Tibial artery (tissue), 4 donors: ENCODE data around the gene ATF6B.

ENCODE experiments used
- DNase-seq, 2 donors: peaks; one replicate each; pipeline ENCODE4 v3.0.0-alpha.2; 2019
- H3K27ac ChIP-seq, 2 donors: fragments of 200-600 bp; sonication (generic) in 1 of 2; 1 replicate in 1 of 2; 2 replicates in 1 of 2; pipeline ENCODE4 v1.5.1; 2018 to 2019; ENCODE audit warnings: mild to moderate bottlenecking in 1 of 2
- H3K27me3 ChIP-seq, 2 donors: fragments of 200-600 bp; sonication (generic) in 1 of 2; one replicate each; pipeline versions ENCODE4 v1.5.1 to v1.6.0; 2016 to 2019
- H3K36me3 ChIP-seq, 3 donors: fragments of 200-600 bp; sonication (generic) in 2 of 3; one replicate each; pipeline ENCODE4 v1.5.1; 2016 to 2019; ENCODE audit warnings: mild to moderate bottlenecking in 2 of 3
- H3K4me1 ChIP-seq, 4 donors: fragments of 200-600 bp; sonication (generic) in 2 of 4; 1 replicate in 3 of 4; 2 replicates in 1 of 4; pipeline ENCODE4 v1.5.1; 2016 to 2019
- H3K4me3 ChIP-seq, 2 donors: fragments of 200-600 bp; sonication (generic) in 1 of 2; 1 replicate in 1 of 2; 2 replicates in 1 of 2; pipeline ENCODE4 v1.5.1; 2018 to 2019; ENCODE audit warnings: mild to moderate bottlenecking in 2 of 2
- H3K9me3 ChIP-seq, 3 donors: fragments of 200-600 bp; sonication (generic) in 1 of 3; one replicate each; pipeline ENCODE4 v1.5.1; 2016 to 2019
- CTCF ChIP-seq, 2 experiments: fragments of 200-600 bp in 1 of 2; fragments of 450-650 bp in 1 of 2; IDR thresholded peaks; one replicate each; pipeline ENCODE4 v1.5.1; 2017 to 2019; ENCODE audit warnings: antibody characterized with exemption in 2 of 2, mild to moderate bottlenecking in 1 of 2, moderate library complexity in 1 of 2
- intact Hi-C: fragments of 100-400 bp; cut with DNase I; formaldehyde crosslinking; loops from one replicate; pipeline ENCODE4 v1.15.0; 2023; ENCODE audit warnings: low total_unique reads

Gene ATF6B

GRCh38 chr6:32117461-32117860 lies 10.6 kb downstream of the ATF6B start:
- H3K27ac ChIP-seq = no peak overlapping the region
- intact Hi-C loops = no loop called here
- peaks cover 44 to 77% (median 54%) of the 10 kb centered on the region in 3 donors for H3K36me3 ChIP-seq
- H3K4me1 ChIP-seq = peaks cover 0 to 29% (median 20%) of the 10 kb centered on the region in 4 donors
- no peaks in the 10 kb centered on the region for H3K9me3 ChIP-seq
- no peak for DNase-seq
- no peak for TF ChIP-seq CTCF (IDR thresholded peaks at IDR 0.05)
- no peak overlapping the region for H3K4me3 ChIP-seq
- H3K27me3 ChIP-seq = no peaks in the 10 kb centered on the region

GRCh38 chr6:32116674-32117073 lies 11.4 kb downstream of the ATF6B start:
- intact Hi-C loops = no loop called here
- Histone ChIP-seq H3K4me3 (no peak overlapping the region), H3K9me3 (no peaks in the 10 kb centered on the region), H3K27me3 (no peaks in the 10 kb centered on the region), H3K4me1 (peaks cover 0 to 36% (median 20%) of the 10 kb centered on the region in 4 donors), H3K36me3 (peaks cover 39 to 69% (median 46%) of the 10 kb centered on the region in 3 donors), H3K27ac (no peak overlapping the region)
- TF ChIP-seq CTCF (IDR thresholded peaks at IDR 0.05) = peak; percentile 30 to 38
- no peak for DNase-seq

- DNase-seq = no peak
- TF ChIP-seq CTCF (IDR thresholded peaks at IDR 0.05) = no peak
- Histone ChIP-seq H3K27me3 (no peaks in the 10 kb centered on the region), H3K9me3 (no peaks in the 10 kb centered on the region), H3K4me3 (no peak overlapping the region), H3K4me1 (peaks cover 0 to 47% (median 24%) of the 10 kb centered on the region in 4 donors), H3K36me3 (peaks cover 28 to 59% (median 36%) of the 10 kb centered on the region in 3 donors), H3K27ac (peak overlapping the region; percentile 75 to 81)
- intact Hi-C loops = no loop called here
Measured at GRCh38 chr6:32115623-32116022, 12.4 kb downstream of the ATF6B start.

- H3K9me3 ChIP-seq = no peaks in the 10 kb centered on the region
- H3K36me3 ChIP-seq = peaks cover 20 to 51% (median 32%) of the 10 kb centered on the region in 3 donors
- no peak overlapping the region for H3K4me3 ChIP-seq
- no peak for DNase-seq
- H3K4me1 ChIP-seq = peaks cover 0 to 55% (median 31%) of the 10 kb centered on the region in 4 donors
- peak overlapping the region; percentile 75 to 81 for H3K27ac ChIP-seq
- intact Hi-C loops = loop anchor here (1.0 kb wide), 1 partner anchor 27 kb away; no protein-coding TSS in a partner anchor
- no peak for TF ChIP-seq CTCF (IDR thresholded peaks at IDR 0.05)
- no peaks in the 10 kb centered on the region for H3K27me3 ChIP-seq
Measured at GRCh38 chr6:32114796-32115195, 13.2 kb downstream of the ATF6B start.

- H3K27me3 ChIP-seq = no peaks in the 10 kb centered on the region
- H3K36me3 ChIP-seq = peaks cover 19 to 42% (median 32%) of the 10 kb centered on the region in 3 donors
- peaks cover 0 to 60% (median 39%) of the 10 kb centered on the region in 4 donors for H3K4me1 ChIP-seq
- TF ChIP-seq CTCF (IDR thresholded peaks at IDR 0.05) = peak; percentile 57 to 66
- no peaks in the 10 kb centered on the region for H3K9me3 ChIP-seq
- H3K27ac ChIP-seq = peak overlapping the region; percentile 75 to 81
- intact Hi-C loops = loop anchor here (1.0 kb wide), 1 partner anchor 26 kb away; no protein-coding TSS in a partner anchor
- no peak overlapping the region for H3K4me3 ChIP-seq
- peak; percentile 92 to 96 for DNase-seq
Measured at GRCh38 chr6:32113386-32114352, 14.4 kb downstream of the ATF6B start.
